Colonic mucosa (tissue), 4 donors: ENCODE data around the gene TM4SF5. TPM values are rescaled to one million over a fixed set of nuclear protein-coding genes. Genes with fewer than 3 reads are reported as not detected.

Experiments
- DNase-seq: peaks from one replicate; pipeline ENCODE4 v3.0.0-alpha.2; 2020
- H3K27ac ChIP-seq: fragments of 200-600 bp; one replicate; pipeline ENCODE4 v1.8.0; 2021
- H3K27me3 ChIP-seq: fragments of 200-600 bp; one replicate; pipeline ENCODE4 v1.8.0; 2021
- H3K36me3 ChIP-seq: fragments of 200-600 bp; one replicate; pipeline ENCODE4 v1.8.0; 2021
- H3K4me1 ChIP-seq: fragments of 200-600 bp; one replicate; pipeline ENCODE4 v1.8.0; 2021; ENCODE audit warnings: mild to moderate bottlenecking
- H3K4me3 ChIP-seq: fragments of 200-600 bp; one replicate; pipeline ENCODE4 v1.8.0; 2021
- H3K9ac ChIP-seq, 2 donors: one replicate each; pipeline ENCODE4 v1.7.0; 2013; ENCODE audit warnings: control low read depth in 2 of 2, low read depth in 2 of 2, low read length in 2 of 2
- H3K9me3 ChIP-seq: fragments of 200-600 bp; one replicate; pipeline ENCODE4 v1.8.0; 2021
- intact Hi-C: fragments of 100-400 bp; cut with DNase I; formaldehyde crosslinking; loops from one replicate; pipeline ENCODE4 v1.14.1; 2022
- total RNA-seq, 2 donors: library from RNA; stranded (reverse); fragmentation: NEBNext Ultra II Directional in 1 of 2; extraction: Animal tissue kit (Norgen Biotek cat#: 25700) in 1 of 2; gene quantifications; one replicate each; pipeline ENCODE4 v1.2.1, GENCODE V29; 2021
- TF ChIP-seq, protein P1 (sequence below): fragments of 200-600 bp; IDR thresholded peaks from one replicate; pipeline ENCODE4 v1.8.0; 2022; ENCODE audit warnings: antibody characterized with exemption, mild to moderate bottlenecking
- donor health status: healthy.
- donor health status: DM: no; HTN: no; CAD: no.
- donor health status: DM: no; HTN: no; CAD: no.

The TM4SF5 gene
- total RNA-seq, 2 donors from 2014 or later, result 15.1 to 37.7 TPM

DNA sequence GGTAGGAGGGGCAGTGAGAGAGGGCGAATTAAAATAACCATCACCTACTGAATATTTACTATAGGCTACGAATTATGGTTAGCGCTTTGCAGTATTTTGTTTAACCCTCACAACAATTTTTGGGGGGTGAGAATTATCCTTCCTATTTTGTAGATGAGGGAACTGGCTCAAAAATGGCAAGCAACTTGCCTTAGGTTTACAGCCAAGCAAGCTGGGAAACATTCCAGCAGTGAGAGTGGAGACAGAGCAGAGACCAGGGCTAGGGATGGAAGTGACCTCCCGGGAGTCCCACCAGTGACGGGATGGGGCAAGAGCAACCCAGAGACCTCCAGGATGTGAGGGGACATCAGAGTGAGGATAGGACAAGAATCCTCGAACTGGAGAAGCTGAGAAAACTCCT lies 14.8 kb downstream of the TM4SF5 start:
- TF ChIP-seq, protein P1, sequence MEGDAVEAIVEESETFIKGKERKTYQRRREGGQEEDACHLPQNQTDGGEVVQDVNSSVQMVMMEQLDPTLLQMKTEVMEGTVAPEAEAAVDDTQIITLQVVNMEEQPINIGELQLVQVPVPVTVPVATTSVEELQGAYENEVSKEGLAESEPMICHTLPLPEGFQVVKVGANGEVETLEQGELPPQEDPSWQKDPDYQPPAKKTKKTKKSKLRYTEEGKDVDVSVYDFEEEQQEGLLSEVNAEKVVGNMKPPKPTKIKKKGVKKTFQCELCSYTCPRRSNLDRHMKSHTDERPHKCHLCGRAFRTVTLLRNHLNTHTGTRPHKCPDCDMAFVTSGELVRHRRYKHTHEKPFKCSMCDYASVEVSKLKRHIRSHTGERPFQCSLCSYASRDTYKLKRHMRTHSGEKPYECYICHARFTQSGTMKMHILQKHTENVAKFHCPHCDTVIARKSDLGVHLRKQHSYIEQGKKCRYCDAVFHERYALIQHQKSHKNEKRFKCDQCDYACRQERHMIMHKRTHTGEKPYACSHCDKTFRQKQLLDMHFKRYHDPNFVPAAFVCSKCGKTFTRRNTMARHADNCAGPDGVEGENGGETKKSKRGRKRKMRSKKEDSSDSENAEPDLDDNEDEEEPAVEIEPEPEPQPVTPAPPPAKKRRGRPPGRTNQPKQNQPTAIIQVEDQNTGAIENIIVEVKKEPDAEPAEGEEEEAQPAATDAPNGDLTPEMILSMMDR, result no peak
- H3K4me1 ChIP-seq, result no peaks in the 10 kb centered on the region
- intact Hi-C loops, result loop anchor here (5.0 kb wide), 1 partner anchor 54 kb away; the partner anchor contains the start of gene MED11
- H3K4me3 ChIP-seq, result no peak overlapping the region
- H3K27ac ChIP-seq, result no peak overlapping the region
- H3K27me3 ChIP-seq, result peaks cover 5% of the 10 kb centered on the region
- H3K9me3 ChIP-seq, result no peaks in the 10 kb centered on the region
- H3K9ac ChIP-seq, result peak overlapping the region in 1 of 2 donors; percentile 58
- no peak for DNase-seq
- no peaks in the 10 kb centered on the region for H3K36me3 ChIP-seq

DNA sequence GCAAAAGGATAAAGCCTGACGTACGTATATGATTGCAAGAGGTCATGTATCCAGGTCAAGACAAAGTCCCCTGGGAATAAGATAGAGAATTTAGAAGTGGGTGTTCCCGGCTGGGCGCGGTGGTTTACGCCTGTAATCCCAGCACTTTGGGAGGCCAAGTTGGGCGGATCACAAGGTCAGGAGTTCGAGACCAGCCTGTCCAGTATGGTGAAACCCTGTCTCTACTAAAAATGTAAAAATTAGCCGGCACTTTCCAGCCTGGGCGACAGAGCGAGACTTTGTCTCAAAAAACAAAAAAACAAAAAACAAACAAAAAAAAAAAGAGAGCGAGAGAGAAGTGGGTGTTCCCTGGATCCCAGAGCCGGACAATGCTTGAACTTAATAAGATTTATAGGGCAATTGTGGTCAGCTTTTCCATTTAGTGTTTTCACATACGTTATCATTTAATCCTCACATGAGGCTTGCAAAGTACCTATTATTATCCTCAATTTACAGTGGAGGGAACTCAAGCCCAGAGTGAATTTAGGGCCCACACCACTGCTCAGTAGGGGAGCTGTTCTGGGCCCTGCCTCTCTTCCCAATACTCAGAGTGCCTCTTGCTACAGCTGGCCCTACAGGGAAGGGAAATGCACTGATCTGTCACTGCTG lies 16.6 kb downstream of the TM4SF5 start:
- H3K27ac ChIP-seq, result no peak overlapping the region
- TF ChIP-seq, protein P1, result no peak
- no peaks in the 10 kb centered on the region for H3K4me1 ChIP-seq
- intact Hi-C loops, result loop anchor here (2.0 to 5.0 kb wide), 2 partner anchors 56 to 101 kb away; partner anchors contain the start of gene MED11
- no peaks in the 10 kb centered on the region for H3K36me3 ChIP-seq
- H3K9me3 ChIP-seq, result no peaks in the 10 kb centered on the region
- H3K4me3 ChIP-seq, result no peak overlapping the region
- no peak for DNase-seq
- peak overlapping the region; percentile 77 to 82 for H3K9ac ChIP-seq
- H3K27me3 ChIP-seq, result peaks cover 5% of the 10 kb centered on the region

DNA sequence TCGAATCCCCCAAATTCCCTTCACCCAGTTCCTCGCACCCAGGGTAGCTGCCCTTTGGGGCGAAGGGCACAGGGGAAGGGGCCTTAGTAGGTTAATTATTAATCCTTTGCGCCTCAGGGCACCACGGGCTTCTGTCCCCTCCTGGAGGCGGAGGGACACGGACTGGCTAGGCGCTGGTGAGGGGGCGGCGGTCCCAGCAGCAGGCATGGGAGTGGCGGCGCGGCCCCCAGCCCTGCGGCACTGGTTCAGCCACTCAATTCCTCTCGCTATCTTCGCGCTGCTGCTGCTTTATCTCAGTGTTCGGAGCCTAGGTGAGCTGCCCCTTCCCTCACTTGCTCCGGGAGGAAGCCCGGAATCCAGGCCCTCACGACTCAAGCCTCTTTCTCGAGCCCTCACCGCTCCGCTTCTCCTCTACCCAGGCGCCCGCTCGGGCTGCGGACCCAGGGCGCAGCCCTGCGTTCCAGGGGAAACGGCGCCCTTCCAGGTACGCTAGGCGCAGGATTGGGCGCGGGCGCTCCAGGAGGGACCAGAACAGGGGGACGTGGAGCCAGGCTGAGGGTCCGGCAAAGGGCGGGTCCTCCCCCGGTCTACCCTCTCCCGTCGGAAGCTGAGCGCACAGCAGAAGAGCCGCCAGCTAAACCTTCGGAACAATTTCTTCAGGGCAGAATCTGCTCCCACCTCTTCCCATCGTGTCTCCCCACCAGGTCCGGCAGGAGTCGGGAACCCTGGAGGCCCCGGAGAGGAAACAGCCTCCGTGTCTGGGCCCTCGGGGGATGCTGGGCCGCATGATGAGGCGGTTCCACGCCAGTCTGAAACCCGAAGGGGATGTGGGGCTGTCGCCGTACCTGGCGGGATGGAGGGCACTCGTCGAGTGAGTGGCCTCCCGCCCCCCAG lies 17.4 kb downstream of the TM4SF5 start, which contains the start of gene GLTPD2:
Gene GLTPD2, plus strand, starts transcription at position 158 of the 894 bp plus-strand sequence. Its CDS starts 48 bp downstream, at position 206.
- TF ChIP-seq, protein P1, result no peak
- H3K36me3 ChIP-seq, result no peaks in the 10 kb centered on the region
- no peaks in the 10 kb centered on the region for H3K9me3 ChIP-seq
- DNase-seq, result no peak
- peak within 1 kb of the TSS; percentile 58 for H3K4me3 ChIP-seq
- H3K27me3 ChIP-seq, result peaks cover 5% of the 10 kb centered on the region
- H3K4me1 ChIP-seq, result no peaks in the 10 kb centered on the region
- H3K27ac ChIP-seq, result peak within 1 kb of the TSS; percentile 94
- intact Hi-C loops, result loop anchor here (2.0 to 5.0 kb wide), 2 partner anchors 57 to 100 kb away; partner anchors contain the start of gene MED11
- peak within 1 kb of the TSS; percentile 77 to 82 for H3K9ac ChIP-seq

DNA sequence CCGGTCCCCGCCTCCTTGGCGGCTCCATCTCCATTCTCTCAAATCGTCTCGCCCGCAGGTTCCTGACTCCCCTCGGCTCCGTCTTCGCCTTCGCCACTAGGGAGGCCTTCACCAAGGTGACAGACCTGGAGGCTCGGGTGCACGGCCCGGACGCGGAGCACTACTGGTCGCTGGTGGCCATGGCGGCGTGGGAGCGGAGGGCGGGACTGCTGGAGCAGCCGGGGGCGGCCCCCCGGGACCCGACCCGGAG lies 17.9 kb downstream of the TM4SF5 start:
- peak overlapping the region; percentile 58 for H3K4me3 ChIP-seq
- H3K9me3 ChIP-seq, result no peaks in the 10 kb centered on the region
- intact Hi-C loops, result loop anchor here (2.0 to 5.0 kb wide), 2 partner anchors 57 to 99 kb away; partner anchors contain the start of gene MED11
- no peaks in the 10 kb centered on the region for H3K36me3 ChIP-seq
- peak overlapping the region; percentile 94 for H3K27ac ChIP-seq
- H3K9ac ChIP-seq, result peak overlapping the region; percentile 77 to 82
- H3K27me3 ChIP-seq, result peaks cover 5% of the 10 kb centered on the region
- H3K4me1 ChIP-seq, result no peaks in the 10 kb centered on the region
- TF ChIP-seq, protein P1, result no peak
- no peak for DNase-seq

DNA sequence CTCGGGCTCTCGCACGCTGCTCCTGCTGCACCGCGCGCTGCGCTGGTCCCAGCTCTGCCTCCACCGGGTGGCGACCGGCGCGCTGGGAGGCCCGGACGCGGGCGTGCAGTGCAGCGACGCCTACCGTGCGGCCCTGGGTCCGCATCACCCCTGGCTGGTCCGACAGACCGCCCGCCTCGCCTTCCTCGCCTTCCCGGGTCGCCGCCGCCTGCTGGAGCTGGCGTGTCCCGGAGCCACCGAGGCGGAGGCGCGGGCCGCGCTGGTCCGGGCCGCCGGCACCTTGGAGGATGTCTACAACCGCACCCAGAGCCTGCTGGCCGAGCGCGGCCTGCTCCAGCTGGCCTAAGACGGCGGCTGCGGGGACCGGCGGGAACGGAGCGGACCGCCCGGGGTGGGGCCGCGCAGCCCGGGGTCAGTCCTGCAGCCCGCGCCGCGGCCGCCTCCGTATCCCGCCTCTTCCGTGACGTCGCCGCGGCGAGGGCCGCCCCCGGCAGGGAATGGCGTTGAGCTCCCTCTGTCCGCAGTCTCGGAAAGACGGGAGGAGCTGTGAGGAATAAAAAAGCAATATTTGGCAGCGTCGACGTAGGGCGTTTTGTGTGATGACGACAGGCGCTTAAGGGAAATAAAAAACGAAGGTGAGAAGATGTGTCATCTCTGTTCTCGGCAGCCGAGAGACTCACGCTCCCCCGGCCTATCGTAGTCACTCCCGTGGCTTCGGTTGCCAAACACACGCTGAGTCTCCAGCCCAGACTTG lies 18.4 kb downstream of the TM4SF5 start:
- intact Hi-C loops, result loop anchor here (2.0 to 5.0 kb wide), 2 partner anchors 58 to 99 kb away; partner anchors contain the start of gene MED11
- H3K9me3 ChIP-seq, result no peaks in the 10 kb centered on the region
- no peaks in the 10 kb centered on the region for H3K4me1 ChIP-seq
- TF ChIP-seq, protein P1, result peak; percentile 74
- peak overlapping the region; percentile 58 for H3K4me3 ChIP-seq
- peak; percentile 92 for DNase-seq
- H3K9ac ChIP-seq, result peak overlapping the region; percentile 77 to 82
- H3K36me3 ChIP-seq, result no peaks in the 10 kb centered on the region
- H3K27ac ChIP-seq, result peak overlapping the region; percentile 94
- H3K27me3 ChIP-seq, result peaks cover 5% of the 10 kb centered on the region
